GM23338 (cell line): ENCODE results near the gene PRSS48. TPM values are rescaled to one million over a fixed set of nuclear protein-coding genes. Genes with fewer than 3 reads are reported as not detected.

ENCODE experiments used
- ATAC-seq: fragments of 200-7000 bp; cut with Tn5 transposase; 3 replicates; pipeline ENCODE4 v1.9.1; 2020
- DNase-seq: peaks from one replicate; pipeline ENCODE4 v3.0.0-alpha.2; 2015; ENCODE audit warnings: low spot score
- H2AFZ ChIP-seq: fragments of 200-600 bp; sonication (generic); 2 replicates; pipeline ENCODE4 v1.8.0; 2016; ENCODE audit warnings: antibody characterized with exemption, mild to moderate bottlenecking, moderate library complexity
- H3F3A ChIP-seq: fragments of 200-600 bp; sonication (generic); replicated peaks from 2 replicates; pipeline ENCODE4 v1.8.0; 2017; ENCODE audit warnings: antibody characterized with exemption, mixed run types, low read depth
- H3K27ac ChIP-seq: fragments of 200-600 bp; sonication (generic); 2 replicates; pipeline ENCODE4 v1.6.1; 2016; ENCODE audit warnings: low read depth
- H3K27me3 ChIP-seq: fragments of 200-600 bp; sonication (generic); 2 replicates; pipeline ENCODE4 v1.8.0; 2016; ENCODE audit warnings: mild to moderate bottlenecking, mixed run types, moderate library complexity; ENCODE audit not compliant: insufficient read depth
- H3K36me3 ChIP-seq: fragments of 200-600 bp; sonication (generic); 2 replicates; pipeline ENCODE4 v1.8.0; 2016; ENCODE audit warnings: mild to moderate bottlenecking; ENCODE audit not compliant: insufficient read depth
- H3K4me1 ChIP-seq: fragments of 200-600 bp; sonication (generic); 2 replicates; pipeline ENCODE4 v1.8.0; 2016; ENCODE audit warnings: mild to moderate bottlenecking, moderate library complexity; ENCODE audit not compliant: insufficient read depth
- H3K4me2 ChIP-seq: fragments of 200-600 bp; sonication (generic); 2 replicates; pipeline ENCODE4 v1.7.1; 2017; ENCODE audit warnings: mixed run types
- H3K4me3 ChIP-seq: fragments of 200-600 bp; sonication (generic); 2 replicates; pipeline ENCODE4 v1.6.1; 2016; ENCODE audit warnings: mixed run types
- H3K79me2 ChIP-seq: fragments of 200-600 bp; sonication (generic); replicated peaks from 2 replicates; pipeline ENCODE4 v1.8.0; 2017; ENCODE audit warnings: mild to moderate bottlenecking; ENCODE audit not compliant: insufficient read depth
- H3K9me2 ChIP-seq: fragments of 200-600 bp; sonication (generic); 2 replicates; pipeline ENCODE4 v1.8.0; 2017; ENCODE audit not compliant: insufficient read depth
- H4K20me1 ChIP-seq: fragments of 200-600 bp; sonication (generic); replicated peaks from 2 replicates; pipeline ENCODE4 v1.8.0; 2017; ENCODE audit warnings: mild to moderate bottlenecking; ENCODE audit not compliant: insufficient read depth
- H3K27ac Mint-ChIP-seq: 2 replicates; pipeline ENCODE4 v1.8.0; 2020; ENCODE audit warnings: inconsistent platforms, mild to moderate bottlenecking, moderate library complexity, mixed read lengths
- H3K27me3 Mint-ChIP-seq: 3 replicates; pipeline ENCODE4 v1.8.0; 2022; ENCODE audit warnings: low read depth, mild to moderate bottlenecking, moderate library complexity, mixed read lengths, inconsistent platforms; ENCODE audit not compliant: insufficient read depth, poor library complexity
- H3K36me3 Mint-ChIP-seq: 3 replicates; pipeline ENCODE4 v1.8.0; 2021; ENCODE audit warnings: low read depth, mild to moderate bottlenecking, inconsistent platforms, moderate library complexity, mixed read lengths
- H3K4me1 Mint-ChIP-seq: 3 replicates; pipeline ENCODE4 v1.8.0; 2020; ENCODE audit warnings: mild to moderate bottlenecking, inconsistent platforms, mixed read lengths
- H3K4me3 Mint-ChIP-seq: 3 replicates; pipeline ENCODE4 v1.8.0; 2021; ENCODE audit warnings: moderate library complexity, mild to moderate bottlenecking, inconsistent platforms, mixed read lengths
- H3K9me3 Mint-ChIP-seq: 3 replicates; pipeline ENCODE4 v1.8.0; 2020; ENCODE audit warnings: moderate library complexity, mild to moderate bottlenecking, inconsistent platforms, mixed read lengths
- CREB1 ChIP-seq: fragments of 250-450 bp; sonication (Bioruptor Pico); IDR thresholded peaks from 2 replicates; pipeline ENCODE4 v1.5.0; 2020; ENCODE audit warnings: low read depth, mild to moderate bottlenecking, moderate library complexity
- EZH2phosphoT487 ChIP-seq: fragments of 200-600 bp; sonication (generic); IDR thresholded peaks from one replicate; pipeline ENCODE4 v1.8.1; 2018; ENCODE audit warnings: antibody characterized with exemption; ENCODE audit not compliant: unreplicated experiment
- NANOG ChIP-seq: IDR thresholded peaks from 2 replicates; pipeline ENCODE4 v1.6.1; 2016; ENCODE audit warnings: antibody characterized with exemption, borderline replicate concordance
- POLR2AphosphoS5 ChIP-seq: IDR thresholded peaks from 2 replicates; pipeline ENCODE4 v1.6.1; 2016; ENCODE audit warnings: antibody characterized with exemption, low read depth
- STAT1 ChIP-seq: IDR thresholded peaks from one replicate; pipeline ENCODE4 v1.6.1; 2016; ENCODE audit warnings: antibody characterized with exemption; ENCODE audit not compliant: unreplicated experiment
- ZNF331 ChIP-seq: fragments of 250-450 bp; sonication (Bioruptor Pico); IDR thresholded peaks from 2 replicates; pipeline ENCODE4 v1.5.0; 2020; ENCODE audit warnings: low read depth, mild to moderate bottlenecking, moderate library complexity
- polyA plus RNA-seq: library from polyadenylated mRNA; unstranded; fragments of >200 nt; fragmentation: Nextera tagmentation; extraction: Ambion mirVana; gene quantifications from 2 replicates; pipeline ENCODE4 v1.2.1, GENCODE V29; 2016
- total RNA-seq: library from RNA; depleted of rRNA; stranded (reverse); fragments of >200 nt; shearing (Covaris generic); gene quantifications from 2 replicates; pipeline ENCODE4 v1.2.3, GENCODE V29; 2014
- TF ChIP-seq, protein P1 (sequence below): fragments of 250-450 bp; sonication (Bioruptor Pico); IDR thresholded peaks from 2 replicates; pipeline ENCODE4 v1.5.0; 2020; ENCODE audit warnings: mild to moderate bottlenecking, moderate library complexity
- TF ChIP-seq, protein P2 (sequence below): IDR thresholded peaks from one replicate; pipeline ENCODE4 v1.6.1; 2018; ENCODE audit warnings: antibody characterized with exemption; ENCODE audit not compliant: unreplicated experiment

Gene PRSS48
- total and polyA plus RNA-seq, 2 experiments from 2014 or later: 0.36 TPM; not detected in 1

DNA sequence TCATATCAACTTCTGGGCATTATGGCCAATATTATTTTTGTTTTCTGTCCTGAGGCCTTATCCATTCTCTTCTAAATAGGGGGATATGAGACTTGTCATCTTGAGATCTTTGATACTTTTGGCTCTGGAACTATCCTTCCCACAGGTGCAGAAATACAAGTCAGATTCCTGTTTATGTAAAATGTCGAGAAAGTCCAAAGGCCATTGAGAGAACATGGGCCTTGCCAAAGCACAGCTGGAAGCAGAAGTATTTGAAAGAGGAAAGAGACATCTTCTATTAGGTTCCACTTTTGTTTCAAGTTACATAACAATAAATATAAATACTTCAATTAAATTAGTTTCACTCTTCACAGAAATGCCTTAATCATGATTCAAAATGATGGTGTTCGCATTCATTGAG is 20.8 kb upstream of the PRSS48 start (continued):
- TF ChIP-seq, protein P1, sequence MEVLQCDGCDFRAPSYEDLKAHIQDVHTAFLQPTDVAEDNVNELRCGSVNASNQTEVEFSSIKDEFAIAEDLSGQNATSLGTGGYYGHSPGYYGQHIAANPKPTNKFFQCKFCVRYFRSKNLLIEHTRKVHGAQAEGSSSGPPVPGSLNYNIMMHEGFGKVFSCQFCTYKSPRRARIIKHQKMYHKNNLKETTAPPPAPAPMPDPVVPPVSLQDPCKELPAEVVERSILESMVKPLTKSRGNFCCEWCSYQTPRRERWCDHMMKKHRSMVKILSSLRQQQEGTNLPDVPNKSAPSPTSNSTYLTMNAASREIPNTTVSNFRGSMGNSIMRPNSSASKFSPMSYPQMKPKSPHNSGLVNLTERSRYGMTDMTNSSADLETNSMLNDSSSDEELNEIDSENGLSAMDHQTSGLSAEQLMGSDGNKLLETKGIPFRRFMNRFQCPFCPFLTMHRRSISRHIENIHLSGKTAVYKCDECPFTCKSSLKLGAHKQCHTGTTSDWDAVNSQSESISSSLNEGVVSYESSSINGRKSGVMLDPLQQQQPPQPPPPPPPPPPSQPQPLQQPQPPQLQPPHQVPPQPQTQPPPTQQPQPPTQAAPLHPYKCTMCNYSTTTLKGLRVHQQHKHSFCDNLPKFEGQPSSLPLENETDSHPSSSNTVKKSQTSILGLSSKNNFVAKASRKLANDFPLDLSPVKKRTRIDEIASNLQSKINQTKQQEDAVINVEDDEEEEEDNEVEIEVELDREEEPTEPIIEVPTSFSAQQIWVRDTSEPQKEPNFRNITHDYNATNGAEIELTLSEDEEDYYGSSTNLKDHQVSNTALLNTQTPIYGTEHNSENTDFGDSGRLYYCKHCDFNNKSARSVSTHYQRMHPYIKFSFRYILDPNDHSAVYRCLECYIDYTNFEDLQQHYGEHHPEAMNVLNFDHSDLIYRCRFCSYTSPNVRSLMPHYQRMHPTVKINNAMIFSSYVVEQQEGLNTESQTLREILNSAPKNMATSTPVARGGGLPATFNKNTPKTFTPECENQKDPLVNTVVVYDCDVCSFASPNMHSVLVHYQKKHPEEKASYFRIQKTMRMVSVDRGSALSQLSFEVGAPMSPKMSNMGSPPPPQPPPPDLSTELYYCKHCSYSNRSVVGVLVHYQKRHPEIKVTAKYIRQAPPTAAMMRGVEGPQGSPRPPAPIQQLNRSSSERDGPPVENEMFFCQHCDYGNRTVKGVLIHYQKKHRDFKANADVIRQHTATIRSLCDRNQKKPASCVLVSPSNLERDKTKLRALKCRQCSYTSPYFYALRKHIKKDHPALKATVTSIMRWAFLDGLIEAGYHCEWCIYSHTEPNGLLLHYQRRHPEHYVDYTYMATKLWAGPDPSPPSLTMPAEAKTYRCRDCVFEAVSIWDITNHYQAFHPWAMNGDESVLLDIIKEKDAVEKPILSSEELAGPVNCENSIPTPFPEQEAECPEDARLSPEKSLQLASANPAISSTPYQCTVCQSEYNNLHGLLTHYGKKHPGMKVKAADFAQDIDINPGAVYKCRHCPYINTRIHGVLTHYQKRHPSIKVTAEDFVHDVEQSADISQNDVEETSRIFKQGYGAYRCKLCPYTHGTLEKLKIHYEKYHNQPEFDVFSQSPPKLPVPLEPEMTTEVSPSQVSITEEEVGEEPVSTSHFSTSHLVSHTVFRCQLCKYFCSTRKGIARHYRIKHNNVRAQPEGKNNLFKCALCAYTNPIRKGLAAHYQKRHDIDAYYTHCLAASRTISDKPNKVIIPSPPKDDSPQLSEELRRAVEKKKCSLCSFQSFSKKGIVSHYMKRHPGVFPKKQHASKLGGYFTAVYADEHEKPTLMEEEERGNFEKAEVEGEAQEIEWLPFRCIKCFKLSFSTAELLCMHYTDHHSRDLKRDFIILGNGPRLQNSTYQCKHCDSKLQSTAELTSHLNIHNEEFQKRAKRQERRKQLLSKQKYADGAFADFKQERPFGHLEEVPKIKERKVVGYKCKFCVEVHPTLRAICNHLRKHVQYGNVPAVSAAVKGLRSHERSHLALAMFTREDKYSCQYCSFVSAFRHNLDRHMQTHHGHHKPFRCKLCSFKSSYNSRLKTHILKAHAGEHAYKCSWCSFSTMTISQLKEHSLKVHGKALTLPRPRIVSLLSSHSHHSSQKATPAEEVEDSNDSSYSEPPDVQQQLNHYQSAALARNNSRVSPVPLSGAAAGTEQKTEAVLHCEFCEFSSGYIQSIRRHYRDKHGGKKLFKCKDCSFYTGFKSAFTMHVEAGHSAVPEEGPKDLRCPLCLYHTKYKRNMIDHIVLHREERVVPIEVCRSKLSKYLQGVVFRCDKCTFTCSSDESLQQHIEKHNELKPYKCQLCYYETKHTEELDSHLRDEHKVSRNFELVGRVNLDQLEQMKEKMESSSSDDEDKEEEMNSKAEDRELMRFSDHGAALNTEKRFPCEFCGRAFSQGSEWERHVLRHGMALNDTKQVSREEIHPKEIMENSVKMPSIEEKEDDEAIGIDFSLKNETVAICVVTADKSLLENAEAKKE (CRISPR knock-in tag): no peak
- no peak for TF ChIP-seq EZH2phosphoT487
- TF ChIP-seq, protein P2, sequence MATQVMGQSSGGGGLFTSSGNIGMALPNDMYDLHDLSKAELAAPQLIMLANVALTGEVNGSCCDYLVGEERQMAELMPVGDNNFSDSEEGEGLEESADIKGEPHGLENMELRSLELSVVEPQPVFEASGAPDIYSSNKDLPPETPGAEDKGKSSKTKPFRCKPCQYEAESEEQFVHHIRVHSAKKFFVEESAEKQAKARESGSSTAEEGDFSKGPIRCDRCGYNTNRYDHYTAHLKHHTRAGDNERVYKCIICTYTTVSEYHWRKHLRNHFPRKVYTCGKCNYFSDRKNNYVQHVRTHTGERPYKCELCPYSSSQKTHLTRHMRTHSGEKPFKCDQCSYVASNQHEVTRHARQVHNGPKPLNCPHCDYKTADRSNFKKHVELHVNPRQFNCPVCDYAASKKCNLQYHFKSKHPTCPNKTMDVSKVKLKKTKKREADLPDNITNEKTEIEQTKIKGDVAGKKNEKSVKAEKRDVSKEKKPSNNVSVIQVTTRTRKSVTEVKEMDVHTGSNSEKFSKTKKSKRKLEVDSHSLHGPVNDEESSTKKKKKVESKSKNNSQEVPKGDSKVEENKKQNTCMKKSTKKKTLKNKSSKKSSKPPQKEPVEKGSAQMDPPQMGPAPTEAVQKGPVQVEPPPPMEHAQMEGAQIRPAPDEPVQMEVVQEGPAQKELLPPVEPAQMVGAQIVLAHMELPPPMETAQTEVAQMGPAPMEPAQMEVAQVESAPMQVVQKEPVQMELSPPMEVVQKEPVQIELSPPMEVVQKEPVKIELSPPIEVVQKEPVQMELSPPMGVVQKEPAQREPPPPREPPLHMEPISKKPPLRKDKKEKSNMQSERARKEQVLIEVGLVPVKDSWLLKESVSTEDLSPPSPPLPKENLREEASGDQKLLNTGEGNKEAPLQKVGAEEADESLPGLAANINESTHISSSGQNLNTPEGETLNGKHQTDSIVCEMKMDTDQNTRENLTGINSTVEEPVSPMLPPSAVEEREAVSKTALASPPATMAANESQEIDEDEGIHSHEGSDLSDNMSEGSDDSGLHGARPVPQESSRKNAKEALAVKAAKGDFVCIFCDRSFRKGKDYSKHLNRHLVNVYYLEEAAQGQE: no peak

DNA sequence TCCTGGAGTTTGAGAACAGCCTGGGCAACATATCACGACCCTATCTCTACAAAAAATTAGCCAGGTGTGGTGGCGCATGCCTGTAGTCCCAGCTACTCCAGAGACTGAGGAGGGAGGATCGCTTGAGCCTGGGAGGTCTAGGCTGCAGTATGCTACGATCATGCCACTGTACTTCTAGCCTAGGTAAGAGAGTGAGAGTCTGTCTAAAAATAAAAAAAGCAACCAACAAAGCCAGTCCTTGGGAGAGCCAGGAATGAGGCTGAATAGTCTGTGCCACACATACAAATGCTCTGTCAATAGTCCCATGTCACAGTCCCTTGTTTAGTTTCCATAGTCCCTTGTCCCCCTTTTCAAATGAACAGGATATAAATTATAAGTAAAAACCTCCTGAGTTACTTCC is 19.3 kb upstream of the PRSS48 start:
- peaks cover 6% of the 10 kb centered on the region; the same call in 2 of the 3 replicates for H3K9me3 Mint-ChIP-seq
- TF ChIP-seq STAT1 (no peak), ZNF331 (CRISPR knock-in tag) (no peak), NANOG (no peak), POLR2AphosphoS5 (no peak), EZH2phosphoT487 (no peak), CREB1 (CRISPR knock-in tag) (no peak)
- TF ChIP-seq, protein P2: no peak

More for the DNA sequence above, 19.3 kb upstream of the PRSS48 start:
- Histone ChIP-seq H2AFZ (no peak overlapping the region), H3K27ac (no peak overlapping the region), H3K79me2 (peaks cover 63% of the 10 kb centered on the region), H3K4me2 (no peak overlapping the region), H3K27me3 (no peaks in the 10 kb centered on the region), H3F3A (no peaks in the 10 kb centered on the region), H3K4me3 (no peak overlapping the region), H3K4me1 (no peaks in the 10 kb centered on the region), H3K36me3 (no peaks in the 10 kb centered on the region), H4K20me1 (peaks cover 6% of the 10 kb centered on the region; the same call in 1 of the 2 replicates), H3K9me2 (no peaks in the 10 kb centered on the region)
- Mint-ChIP-seq H3K36me3 (peaks cover 34% of the 10 kb centered on the region), H3K4me1 (peaks cover 4% of the 10 kb centered on the region; the same call in 1 of the 3 replicates), H3K27ac (no peak overlapping the region), H3K27me3 (no peaks in the 10 kb centered on the region), H3K4me3 (no peak overlapping the region)
- ATAC-seq (no peak), DNase-seq (no peak)
